IMR-90 (cell line): ENCODE results near the gene PEX16.

Source experiments
- CTCF ChIP-seq: conservative IDR thresholded peaks from 2 replicates; pipeline ENCODE4 v1.5.1; 2012; ENCODE audit warnings: mild to moderate bottlenecking, low read depth, low read length, improper control_type of control experiment
- MAZ ChIP-seq: IDR thresholded peaks from 2 replicates; pipeline ENCODE4 v1.6.1; 2012; ENCODE audit warnings: low read depth, mild to moderate bottlenecking, low read length, improper control_type of control experiment, moderate library complexity, borderline replicate concordance
- POLR2A ChIP-seq: IDR thresholded peaks from 2 replicates; pipeline ENCODE4 v1.6.1; 2012; ENCODE audit warnings: mild to moderate bottlenecking, low read depth, low read length
- RAD21 ChIP-seq: IDR thresholded peaks from 2 replicates; pipeline ENCODE4 v1.6.1; 2012; ENCODE audit warnings: low read length, improper control_type of control experiment
- RFX5 ChIP-seq: IDR thresholded peaks from 2 replicates; pipeline ENCODE4 v1.8.0; 2012; ENCODE audit warnings: low read depth, mild to moderate bottlenecking, low read length, moderate library complexity
- USF2 ChIP-seq: fragments of 150-350 bp; IDR thresholded peaks from 2 replicates; pipeline ENCODE4 v1.6.1; 2017; ENCODE audit warnings: mild to moderate bottlenecking, antibody characterized with exemption, low read length, low read depth

GRCh38 chr11:45885921-45886721 is 31.6 kb downstream of the PEX16 start:
- TF ChIP-seq POLR2A = no peak
- no peak for TF ChIP-seq RFX5
- TF ChIP-seq CTCF = no peak
- no peak for TF ChIP-seq USF2
- no peak for TF ChIP-seq RAD21
- TF ChIP-seq MAZ = no peak
